Muscle of back (tissue), 11 donors: ENCODE data around the gene ELFN1. TPM values are rescaled to one million over a fixed set of nuclear protein-coding genes. Genes with fewer than 3 reads are reported as not detected.

Experiments used
- DNase-seq, 3 donors: peaks; one replicate each; pipeline versions ENCODE4 v3.0.0 to v3.0.0-alpha.2; 2013
- polyA plus RNA-seq, 10 donors: library from polyadenylated mRNA; unstranded; fragments of 120-200 nt; gene quantifications; one replicate each; pipeline ENCODE4 v1.2.1, GENCODE V29; 2013; ENCODE audit not compliant: insufficient read length in 10 of 10

The ELFN1 gene
- polyA plus RNA-seq, 10 donors = 1.4 to 7.9 (median 4.4) TPM

- DNase-seq = no peak
These were observed 28.3 kb upstream of the ELFN1 start for GRCh38 chr7:1641661-1642260.

GRCh38 chr7:1642291-1642731 is 27.8 kb upstream of the ELFN1 start:
- DNase-seq = no peak

- no peak for DNase-seq
These were observed 26.6 kb upstream of the ELFN1 start for GRCh38 chr7:1643270-1644092.

DNA sequence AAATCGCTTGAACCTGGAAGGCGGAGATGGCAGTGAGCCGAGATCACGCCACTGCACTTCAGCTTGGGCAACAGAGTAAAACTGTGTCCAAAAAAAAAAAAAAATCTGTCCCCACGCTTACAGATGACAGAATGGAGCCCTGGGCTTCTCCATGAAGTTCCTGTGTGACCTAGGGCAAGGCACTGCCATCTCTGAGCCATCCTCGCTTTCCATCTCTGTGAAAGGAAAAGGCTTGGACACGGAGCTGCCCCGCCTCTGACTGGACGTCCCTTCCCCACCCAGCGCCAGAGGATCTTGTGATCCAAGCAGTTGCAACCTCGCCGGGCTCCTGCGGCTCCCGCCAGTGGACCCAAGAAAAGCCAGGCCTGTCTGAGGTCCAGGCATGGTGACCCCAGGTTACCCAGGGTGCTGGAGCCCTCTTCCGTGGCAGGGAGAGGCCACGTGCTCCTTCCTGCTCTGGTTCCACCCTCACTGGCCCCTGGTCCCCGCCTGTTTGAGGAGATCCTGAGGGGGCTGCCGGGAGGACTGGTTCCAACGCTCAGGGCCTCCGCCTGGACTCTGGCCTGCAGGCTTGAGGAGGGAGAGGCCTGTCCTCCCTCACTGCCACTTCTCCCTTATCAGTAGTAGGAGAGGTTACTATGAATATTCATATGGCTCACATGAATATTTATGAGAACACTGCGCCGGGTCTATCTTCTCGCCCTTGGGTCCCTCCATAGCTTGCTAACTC is 25.6 kb upstream of the ELFN1 start:
- DNase-seq = no peak

DNA sequence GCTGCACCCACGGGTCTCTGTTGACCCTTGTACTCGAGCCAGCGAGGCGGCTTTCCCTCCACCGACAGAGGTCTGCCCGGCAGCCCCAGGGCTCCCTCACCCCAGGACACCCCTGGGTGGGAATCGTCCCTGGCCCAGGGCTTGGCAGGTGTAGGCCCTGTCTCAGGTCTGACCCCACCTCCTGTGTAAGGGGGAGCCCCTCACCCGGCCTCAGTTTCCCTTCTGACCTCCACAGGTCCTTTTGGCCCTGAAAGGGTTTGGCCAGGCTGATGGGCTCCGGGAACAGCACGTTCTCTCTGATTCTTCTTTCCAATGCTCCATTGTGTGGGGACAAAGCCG is 25.0 kb upstream of the ELFN1 start:
- no peak for DNase-seq

DNA sequence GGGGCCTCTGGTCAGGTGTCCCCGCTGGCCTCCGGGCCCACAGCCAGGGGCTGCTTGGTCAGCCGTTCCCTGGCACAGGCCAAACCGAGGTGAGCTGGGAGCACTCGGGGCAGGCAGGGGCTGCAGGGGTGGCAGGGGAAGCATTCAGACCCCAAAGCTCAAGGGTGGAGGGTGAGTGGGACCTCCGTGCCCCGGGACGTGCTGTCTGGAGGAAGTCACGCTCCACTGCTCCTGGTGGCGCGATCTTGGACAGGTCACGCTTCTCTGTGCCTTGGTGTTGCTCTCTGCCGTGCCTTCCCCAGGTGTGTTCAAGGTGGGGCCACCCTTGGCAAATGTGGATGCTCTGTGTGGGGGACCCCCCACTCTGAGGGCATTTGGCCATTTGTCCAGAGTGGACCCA is 24.6 kb upstream of the ELFN1 start:
- DNase-seq = no peak

DNA sequence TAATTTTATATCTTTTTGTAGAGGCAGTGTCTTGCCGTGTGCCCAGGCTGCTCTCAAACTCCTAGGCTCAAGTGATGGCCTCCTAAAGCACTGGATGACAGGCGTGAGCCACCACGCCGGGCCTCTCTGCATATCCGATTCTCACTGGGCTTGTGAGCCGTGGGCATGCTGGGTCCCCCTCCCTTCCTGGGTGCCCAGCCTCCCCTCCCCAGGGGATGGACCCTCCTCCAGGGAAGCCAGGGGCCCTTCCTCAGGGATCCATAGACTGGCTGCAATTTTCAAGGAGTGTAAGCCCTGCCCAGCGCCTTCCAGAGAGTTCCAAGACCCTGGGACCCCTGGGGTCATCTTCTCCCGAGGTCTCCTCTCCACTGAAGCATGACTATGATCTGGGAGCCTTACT is 23.7 kb upstream of the ELFN1 start:
- no peak for DNase-seq

- peak in 2 of 3 donors; percentile 59 to 85 for DNase-seq
These were observed 22.9 kb upstream of the ELFN1 start for GRCh38 chr7:1646957-1647891.

GRCh38 chr7:1647961-1648672 is 22.0 kb upstream of the ELFN1 start:
- DNase-seq = peak in 2 of 3 donors; percentile 71 to 84

DNA sequence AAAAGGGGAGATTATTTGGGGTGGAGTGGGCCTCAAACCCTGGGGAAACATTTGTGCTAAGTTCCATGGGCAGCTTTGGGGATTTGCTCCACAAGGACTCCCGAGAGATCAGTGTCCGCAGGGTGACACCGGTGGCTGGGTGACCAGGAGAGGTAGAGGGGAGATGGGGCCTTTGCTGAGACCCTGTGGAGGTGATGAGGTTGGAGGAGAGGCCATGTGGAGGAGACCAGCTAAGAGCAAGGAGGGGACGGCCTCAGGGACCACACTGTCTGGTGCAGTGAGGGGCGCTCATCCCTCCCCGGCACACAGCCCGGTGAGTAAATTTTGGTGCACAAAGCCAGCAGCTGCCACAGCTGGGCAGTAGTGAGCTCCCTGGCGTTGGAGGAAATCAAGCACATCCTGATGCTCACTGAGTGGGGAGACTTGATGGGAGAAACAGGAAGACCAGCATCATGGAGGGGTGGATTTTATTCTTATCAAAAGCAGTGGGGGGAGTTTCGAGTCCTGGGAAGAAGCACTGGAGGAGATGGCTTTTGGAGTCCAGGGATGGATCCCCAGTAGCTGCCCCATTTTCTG is 20.2 kb upstream of the ELFN1 start:
- no peak for DNase-seq

GRCh38 chr7:1650363-1651030 is 19.6 kb upstream of the ELFN1 start:
- DNase-seq = no peak

DNA sequence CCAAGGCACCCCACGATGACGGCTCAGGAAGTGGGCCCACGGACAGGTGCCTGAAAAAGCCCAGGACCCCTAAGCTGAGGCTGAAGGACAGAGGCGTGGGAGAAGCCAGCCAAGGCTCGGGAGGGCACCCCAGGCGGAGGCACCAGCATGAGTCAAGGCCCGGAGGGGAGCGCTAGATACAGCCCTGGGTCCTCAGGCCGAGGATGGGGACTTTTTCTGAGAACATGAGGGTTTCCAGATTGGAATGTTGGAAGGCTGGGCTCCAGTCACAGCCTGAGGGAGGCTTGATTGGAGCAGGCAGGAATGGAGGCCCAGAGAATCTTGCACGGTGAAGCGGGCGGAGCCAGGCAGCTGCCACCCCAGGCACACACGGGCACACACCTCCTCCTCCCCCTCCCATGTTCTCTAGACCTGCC is 19.0 kb upstream of the ELFN1 start:
- no peak for DNase-seq

GRCh38 chr7:1651891-1652290 is 18.2 kb upstream of the ELFN1 start:
- no peak for DNase-seq

DNA sequence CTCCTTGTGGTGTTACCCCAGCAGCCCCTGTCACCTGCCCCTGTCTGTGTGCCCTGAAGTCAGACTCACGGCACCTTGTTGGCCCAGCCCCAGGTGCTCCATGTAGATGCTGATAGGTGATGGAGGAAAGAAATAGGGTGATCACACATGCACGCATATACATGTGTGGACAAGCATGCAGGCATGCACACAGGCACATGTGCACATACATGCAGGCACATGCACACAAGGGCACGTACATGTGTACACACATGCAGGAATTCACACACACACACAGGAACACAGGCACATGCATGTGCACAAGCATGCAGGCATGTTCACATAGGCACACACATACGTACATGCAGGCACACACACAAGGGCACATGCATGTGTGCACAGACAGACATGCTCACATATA is 16.6 kb upstream of the ELFN1 start:
- DNase-seq = no peak

- DNase-seq = no peak
These were observed 16.0 kb upstream of the ELFN1 start for GRCh38 chr7:1654111-1654510.

DNA sequence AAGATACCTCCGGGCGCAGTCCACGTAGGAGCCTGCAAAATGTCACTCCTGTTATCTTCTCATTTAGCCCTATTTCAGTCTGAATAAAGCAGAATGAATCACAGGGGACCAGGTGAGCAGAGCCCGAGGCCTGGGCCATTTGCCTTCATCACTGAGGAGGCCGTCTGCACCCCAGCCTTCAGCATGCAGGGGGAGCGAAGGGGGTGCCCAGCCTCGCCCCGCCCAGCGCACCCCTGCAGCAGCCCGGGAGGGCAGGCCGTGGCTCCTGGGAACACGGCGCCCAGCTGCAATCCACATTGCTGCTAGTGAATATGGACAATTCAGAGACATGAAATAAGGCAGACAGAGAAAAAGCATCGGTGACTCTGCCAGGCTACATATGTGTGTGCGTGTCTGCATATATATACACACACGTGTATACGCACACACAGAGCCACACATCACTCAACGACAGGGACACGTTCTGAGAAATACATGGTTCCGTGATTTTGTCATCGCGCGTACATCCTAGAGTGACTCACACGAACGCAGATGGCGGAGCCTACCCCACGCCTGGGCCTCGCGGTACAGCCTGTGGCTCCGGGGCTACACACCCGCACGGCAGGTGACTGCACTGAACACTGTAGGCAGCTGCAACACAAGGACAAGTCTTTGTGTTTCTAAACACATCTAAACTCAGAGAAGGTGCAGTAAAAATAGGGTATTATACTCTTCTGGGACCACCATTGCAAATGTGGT is 15.2 kb upstream of the ELFN1 start:
- no peak for DNase-seq

DNA sequence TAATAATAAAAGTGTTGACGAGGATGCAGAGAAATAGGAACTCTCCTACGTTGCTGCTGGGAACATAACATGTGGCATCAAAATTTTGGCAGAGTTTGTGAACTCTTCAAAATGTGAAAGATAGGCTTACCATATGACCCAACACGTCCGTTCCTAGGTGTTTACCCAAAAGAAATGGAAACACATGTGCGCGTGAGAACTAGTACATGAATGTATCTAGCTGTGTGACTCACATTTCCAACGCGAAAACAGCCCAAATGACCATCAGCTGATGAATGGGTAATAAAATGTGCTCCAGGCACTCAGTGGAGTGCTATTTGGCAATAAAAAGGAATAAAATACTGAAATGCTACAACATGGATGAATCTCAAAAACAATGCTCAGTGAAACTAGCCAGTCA is 10.4 kb upstream of the ELFN1 start:
- DNase-seq = no peak

- DNase-seq = no peak
These were observed 8.6 kb upstream of the ELFN1 start for GRCh38 chr7:1661461-1661860.

GRCh38 chr7:1662101-1662500 is 8.0 kb upstream of the ELFN1 start:
- DNase-seq = no peak
